WTC11 (cell line): ENCODE data around the gene STX17. TPM values are rescaled to one million over a fixed set of nuclear protein-coding genes. Genes with fewer than 3 reads are reported as not detected.
"Not testable (repeated sequence)": the region's sequence is repeated elsewhere in the genome, so short reads cannot be mapped to it uniquely, and the experiment has no call there.

ENCODE experiments used
- ATAC-seq: fragments of 200-7000 bp; cut with Tn5 transposase; 2 replicates; pipeline ENCODE4 v1.10.0; 2021; ENCODE audit warnings: mild to moderate bottlenecking, moderate library complexity
- CTCF ChIA-PET: fragments of 300-600 bp; sonication (Branson Sonifier 250); formaldehyde crosslinking; loops from one replicate; lab custom pipeline; 2021; ENCODE audit warnings: antibody characterized with exemption; lab: Charles Lee
- POLR2A ChIA-PET: fragments of 350-600 bp; sonication (Branson Sonifier 250); formaldehyde crosslinking; loops from one replicate; lab custom pipeline; 2021; ENCODE audit warnings: antibody characterized with exemption; lab: Charles Lee
- DNase-seq: peaks from one replicate; pipeline ENCODE4 v3.0.0; 2021; ENCODE audit warnings: low spot score
- H3K27ac Mint-ChIP-seq: 2 replicates; pipeline ENCODE4 v1.8.0; 2021; ENCODE audit warnings: mixed read lengths
- H3K27me3 Mint-ChIP-seq: 2 replicates; pipeline ENCODE4 v1.8.0; 2021; ENCODE audit warnings: low read depth, mild to moderate bottlenecking, moderate library complexity, mixed read lengths
- H3K36me3 Mint-ChIP-seq: 2 replicates; pipeline ENCODE4 v1.8.0; 2021; ENCODE audit warnings: mixed read lengths
- H3K4me1 Mint-ChIP-seq: 2 replicates; pipeline ENCODE4 v1.8.0; 2022; ENCODE audit warnings: mixed read lengths
- H3K4me3 Mint-ChIP-seq: 2 replicates; pipeline ENCODE4 v1.8.0; 2021; ENCODE audit warnings: mild to moderate bottlenecking, moderate library complexity, mixed read lengths
- H3K9me3 Mint-ChIP-seq: 2 replicates; pipeline ENCODE4 v1.8.0; 2021; ENCODE audit warnings: mixed read lengths
- ELF4 ChIP-seq: sonication (generic); formaldehyde crosslinking; IDR thresholded peaks from 2 replicates; pipeline ENCODE4 v1.8.1; 2022; ENCODE audit warnings: low read depth, mild to moderate bottlenecking, moderate library complexity, missing genetic modification reagents
- RELA ChIP-seq: sonication (generic); formaldehyde crosslinking; IDR thresholded peaks from 2 replicates; pipeline ENCODE4 v1.8.1; 2022; ENCODE audit warnings: missing genetic modification reagents, mild to moderate bottlenecking, borderline replicate concordance
- RORB ChIP-seq: fragments of 250-450 bp; sonication (Bioruptor Pico); IDR thresholded peaks from 2 replicates; pipeline ENCODE4 v1.9.0; 2021; ENCODE audit warnings: mild to moderate bottlenecking
- TEAD4 ChIP-seq: sonication (generic); formaldehyde crosslinking; IDR thresholded peaks from 2 replicates; pipeline ENCODE4 v1.8.0; 2022; ENCODE audit warnings: mild to moderate bottlenecking, missing genetic modification reagents
- ZNF232 ChIP-seq: sonication (generic); formaldehyde crosslinking; IDR thresholded peaks from 2 replicates; pipeline ENCODE4 v1.8.0; 2022; ENCODE audit warnings: mild to moderate bottlenecking, missing genetic modification reagents
- ZNF671 ChIP-seq: fragments of 250-450 bp; sonication (Bioruptor Pico); IDR thresholded peaks from 2 replicates; pipeline ENCODE4 v1.8.0; 2021; ENCODE audit warnings: mild to moderate bottlenecking
- total RNA-seq: library from RNA; stranded (reverse); gene quantifications from 3 replicates; pipeline ENCODE4 v1.2.3, GENCODE V29; 2021
- TF ChIP-seq, protein P1 (sequence below): sonication (generic); formaldehyde crosslinking; IDR thresholded peaks from 2 replicates; pipeline ENCODE4 v1.8.1; 2022; ENCODE audit warnings: mild to moderate bottlenecking, moderate library complexity, missing genetic modification reagents
- TF ChIP-seq, protein P2 (sequence below): sonication (generic); formaldehyde crosslinking; IDR thresholded peaks from 2 replicates; pipeline ENCODE4 v1.8.0; 2022; ENCODE audit warnings: mild to moderate bottlenecking, missing genetic modification reagents
- TF ChIP-seq, protein P3 (sequence below): fragments of 250-450 bp; sonication (Bioruptor Pico); IDR thresholded peaks from 2 replicates; pipeline ENCODE4 v1.9.0; 2021; ENCODE audit warnings: mild to moderate bottlenecking
- TF ChIP-seq, protein P4 (sequence below): fragments of 250-450 bp; sonication (Bioruptor Pico); IDR thresholded peaks from 2 replicates; pipeline ENCODE4 v1.9.0; 2021; ENCODE audit warnings: mild to moderate bottlenecking
- TF ChIP-seq, protein P5 (sequence below): sonication (generic); formaldehyde crosslinking; IDR thresholded peaks from 2 replicates; pipeline ENCODE4 v1.8.0; 2023; ENCODE audit warnings: mild to moderate bottlenecking, missing genetic modification reagents
- TF ChIP-seq, protein P6 (sequence below): sonication (generic); formaldehyde crosslinking; IDR thresholded peaks from 2 replicates; pipeline ENCODE4 v1.8.0; 2022; ENCODE audit warnings: mild to moderate bottlenecking, missing genetic modification reagents

Gene STX17
- total RNA-seq, 1 experiment from 2014 or later = 22.1 TPM

DNA sequence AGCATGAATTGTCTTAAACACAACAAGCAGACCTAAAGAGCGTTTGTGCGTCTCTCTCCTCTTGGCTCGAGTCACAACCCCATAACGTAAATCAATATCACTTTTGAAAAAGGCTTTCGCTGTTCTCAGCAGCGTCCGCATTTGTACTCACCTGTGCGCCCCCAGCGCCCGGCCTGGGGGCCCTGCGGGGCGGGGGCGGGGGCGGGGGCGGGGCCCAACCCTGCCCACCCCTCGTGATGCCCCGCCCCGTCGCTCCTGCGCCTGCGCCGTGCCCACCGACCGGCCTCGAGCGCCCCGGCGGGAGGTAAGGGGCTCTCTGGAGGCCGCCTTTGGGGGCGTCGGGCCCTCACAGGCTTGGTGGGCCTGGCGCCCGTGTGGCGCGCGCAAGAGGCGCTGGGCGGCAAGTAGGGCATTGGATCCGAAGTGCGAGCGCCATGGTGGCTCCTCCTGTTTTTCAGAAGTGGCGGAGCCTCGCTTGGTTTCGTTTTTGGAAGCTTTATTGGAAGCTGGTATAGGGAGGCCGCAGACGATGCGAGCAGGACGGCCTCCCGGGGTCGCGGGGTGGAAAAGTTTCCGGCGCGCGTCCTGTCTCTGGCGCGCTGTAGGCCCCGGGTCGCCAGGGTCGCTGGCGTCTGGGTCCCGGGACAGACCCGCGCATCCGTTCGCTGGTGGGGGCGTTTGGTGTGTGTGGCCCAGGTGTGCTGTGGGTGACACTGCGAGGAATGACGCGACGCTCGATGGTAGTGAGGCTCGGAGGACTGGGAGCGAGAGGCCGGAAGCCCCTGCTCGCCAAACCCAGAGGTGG lies at the start of gene STX17 (continued):
- TF ChIP-seq RELA (CRISPR knock-in tag) (no peak), TEAD4 (CRISPR knock-in tag) (no peak)
- TF ChIP-seq, protein P1, sequence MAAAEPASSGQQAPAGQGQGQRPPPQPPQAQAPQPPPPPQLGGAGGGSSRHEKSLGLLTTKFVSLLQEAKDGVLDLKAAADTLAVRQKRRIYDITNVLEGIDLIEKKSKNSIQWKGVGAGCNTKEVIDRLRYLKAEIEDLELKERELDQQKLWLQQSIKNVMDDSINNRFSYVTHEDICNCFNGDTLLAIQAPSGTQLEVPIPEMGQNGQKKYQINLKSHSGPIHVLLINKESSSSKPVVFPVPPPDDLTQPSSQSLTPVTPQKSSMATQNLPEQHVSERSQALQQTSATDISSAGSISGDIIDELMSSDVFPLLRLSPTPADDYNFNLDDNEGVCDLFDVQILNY (CRISPR knock-in tag) = peak; percentile 53; the same call in 1 of the 2 replicates
- TF ChIP-seq, protein P2, sequence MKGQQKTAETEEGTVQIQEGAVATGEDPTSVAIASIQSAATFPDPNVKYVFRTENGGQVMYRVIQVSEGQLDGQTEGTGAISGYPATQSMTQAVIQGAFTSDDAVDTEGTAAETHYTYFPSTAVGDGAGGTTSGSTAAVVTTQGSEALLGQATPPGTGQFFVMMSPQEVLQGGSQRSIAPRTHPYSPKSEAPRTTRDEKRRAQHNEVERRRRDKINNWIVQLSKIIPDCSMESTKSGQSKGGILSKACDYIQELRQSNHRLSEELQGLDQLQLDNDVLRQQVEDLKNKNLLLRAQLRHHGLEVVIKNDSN = 0 out of 2 replicates have a peak, but pooled peaks have one; percentile 38
- TF ChIP-seq, protein P3, sequence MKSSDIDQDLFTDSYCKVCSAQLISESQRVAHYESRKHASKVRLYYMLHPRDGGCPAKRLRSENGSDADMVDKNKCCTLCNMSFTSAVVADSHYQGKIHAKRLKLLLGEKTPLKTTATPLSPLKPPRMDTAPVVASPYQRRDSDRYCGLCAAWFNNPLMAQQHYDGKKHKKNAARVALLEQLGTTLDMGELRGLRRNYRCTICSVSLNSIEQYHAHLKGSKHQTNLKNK (CRISPR knock-in tag) = no peak
- TF ChIP-seq, protein P4, sequence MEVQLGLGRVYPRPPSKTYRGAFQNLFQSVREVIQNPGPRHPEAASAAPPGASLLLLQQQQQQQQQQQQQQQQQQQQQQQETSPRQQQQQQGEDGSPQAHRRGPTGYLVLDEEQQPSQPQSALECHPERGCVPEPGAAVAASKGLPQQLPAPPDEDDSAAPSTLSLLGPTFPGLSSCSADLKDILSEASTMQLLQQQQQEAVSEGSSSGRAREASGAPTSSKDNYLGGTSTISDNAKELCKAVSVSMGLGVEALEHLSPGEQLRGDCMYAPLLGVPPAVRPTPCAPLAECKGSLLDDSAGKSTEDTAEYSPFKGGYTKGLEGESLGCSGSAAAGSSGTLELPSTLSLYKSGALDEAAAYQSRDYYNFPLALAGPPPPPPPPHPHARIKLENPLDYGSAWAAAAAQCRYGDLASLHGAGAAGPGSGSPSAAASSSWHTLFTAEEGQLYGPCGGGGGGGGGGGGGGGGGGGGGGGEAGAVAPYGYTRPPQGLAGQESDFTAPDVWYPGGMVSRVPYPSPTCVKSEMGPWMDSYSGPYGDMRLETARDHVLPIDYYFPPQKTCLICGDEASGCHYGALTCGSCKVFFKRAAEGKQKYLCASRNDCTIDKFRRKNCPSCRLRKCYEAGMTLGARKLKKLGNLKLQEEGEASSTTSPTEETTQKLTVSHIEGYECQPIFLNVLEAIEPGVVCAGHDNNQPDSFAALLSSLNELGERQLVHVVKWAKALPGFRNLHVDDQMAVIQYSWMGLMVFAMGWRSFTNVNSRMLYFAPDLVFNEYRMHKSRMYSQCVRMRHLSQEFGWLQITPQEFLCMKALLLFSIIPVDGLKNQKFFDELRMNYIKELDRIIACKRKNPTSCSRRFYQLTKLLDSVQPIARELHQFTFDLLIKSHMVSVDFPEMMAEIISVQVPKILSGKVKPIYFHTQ (CRISPR knock-in tag) = no peak
- TF ChIP-seq, protein P5, sequence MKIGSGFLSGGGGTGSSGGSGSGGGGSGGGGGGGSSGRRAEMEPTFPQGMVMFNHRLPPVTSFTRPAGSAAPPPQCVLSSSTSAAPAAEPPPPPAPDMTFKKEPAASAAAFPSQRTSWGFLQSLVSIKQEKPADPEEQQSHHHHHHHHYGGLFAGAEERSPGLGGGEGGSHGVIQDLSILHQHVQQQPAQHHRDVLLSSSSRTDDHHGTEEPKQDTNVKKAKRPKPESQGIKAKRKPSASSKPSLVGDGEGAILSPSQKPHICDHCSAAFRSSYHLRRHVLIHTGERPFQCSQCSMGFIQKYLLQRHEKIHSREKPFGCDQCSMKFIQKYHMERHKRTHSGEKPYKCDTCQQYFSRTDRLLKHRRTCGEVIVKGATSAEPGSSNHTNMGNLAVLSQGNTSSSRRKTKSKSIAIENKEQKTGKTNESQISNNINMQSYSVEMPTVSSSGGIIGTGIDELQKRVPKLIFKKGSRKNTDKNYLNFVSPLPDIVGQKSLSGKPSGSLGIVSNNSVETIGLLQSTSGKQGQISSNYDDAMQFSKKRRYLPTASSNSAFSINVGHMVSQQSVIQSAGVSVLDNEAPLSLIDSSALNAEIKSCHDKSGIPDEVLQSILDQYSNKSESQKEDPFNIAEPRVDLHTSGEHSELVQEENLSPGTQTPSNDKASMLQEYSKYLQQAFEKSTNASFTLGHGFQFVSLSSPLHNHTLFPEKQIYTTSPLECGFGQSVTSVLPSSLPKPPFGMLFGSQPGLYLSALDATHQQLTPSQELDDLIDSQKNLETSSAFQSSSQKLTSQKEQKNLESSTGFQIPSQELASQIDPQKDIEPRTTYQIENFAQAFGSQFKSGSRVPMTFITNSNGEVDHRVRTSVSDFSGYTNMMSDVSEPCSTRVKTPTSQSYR (CRISPR knock-in tag) = no peak
- TF ChIP-seq, all 79 proteins: peak for 13

DNA sequence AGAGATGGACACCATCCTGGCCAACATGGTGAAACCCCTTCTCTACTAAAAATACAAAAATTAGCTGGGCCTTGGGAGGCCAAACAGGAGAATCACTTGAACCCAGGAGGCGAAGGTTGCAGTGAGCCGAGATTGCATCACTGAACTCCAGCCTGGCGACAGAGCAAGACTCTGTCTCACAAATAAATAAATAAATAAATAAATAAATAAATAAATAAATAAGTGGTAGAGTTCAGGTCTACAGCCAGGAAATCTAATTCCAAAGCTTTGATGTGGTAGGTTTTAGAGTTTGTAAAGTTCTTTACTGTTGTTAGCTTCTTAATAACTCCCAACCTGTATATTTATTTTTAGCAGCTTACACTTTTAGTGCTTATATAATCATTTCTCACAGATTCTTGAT lies 48.9 kb upstream of the STX17 start:
- H3K4me1 Mint-ChIP-seq, H3K36me3 Mint-ChIP-seq, POLR2A ChIA-PET, H3K9me3 Mint-ChIP-seq, H3K27me3 Mint-ChIP-seq, DNase-seq, H3K27ac Mint-ChIP-seq, ATAC-seq, H3K4me3 Mint-ChIP-seq: not testable (repeated sequence)
- CTCF ChIA-PET = interaction anchor here (0.6 kb wide), 1 partner anchor 12 kb away, joined by 3 read pairs; no protein-coding TSS in a partner anchor

DNA sequence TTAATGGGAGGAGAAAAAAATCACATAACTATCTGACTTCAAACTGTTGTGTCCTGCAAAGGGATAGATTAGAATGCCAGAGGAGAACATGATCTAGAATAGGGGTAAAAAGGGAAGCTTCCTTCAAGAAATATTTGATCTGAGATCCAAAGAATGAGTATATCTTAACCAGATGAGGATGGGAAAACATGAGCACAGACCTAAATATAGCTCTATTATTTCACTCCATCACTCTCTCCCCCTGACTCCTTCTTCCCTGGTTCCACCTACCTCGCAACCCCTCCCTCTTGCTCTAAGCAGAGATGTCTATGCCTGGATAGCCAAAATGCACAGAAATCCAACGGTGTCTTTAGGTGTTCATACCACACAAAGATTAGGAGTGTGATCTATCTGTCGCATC lies 48.4 kb upstream of the STX17 start:
- no peaks in the 10 kb centered on the region for H3K36me3 Mint-ChIP-seq

More for the DNA sequence above, 48.4 kb upstream of the STX17 start:
- no peak overlapping the region for H3K27ac Mint-ChIP-seq
- no peaks in the 10 kb centered on the region for H3K27me3 Mint-ChIP-seq
- no peaks in the 10 kb centered on the region for H3K9me3 Mint-ChIP-seq
- CTCF ChIA-PET = interaction anchor here (0.6 kb wide), 1 partner anchor 12 kb away, joined by 3 read pairs; no protein-coding TSS in a partner anchor
- ATAC-seq (no peak), DNase-seq (no peak)
- peaks cover 13% of the 10 kb centered on the region for H3K4me1 Mint-ChIP-seq
- no peak overlapping the region for H3K4me3 Mint-ChIP-seq
- POLR2A ChIA-PET = no interaction called here
- TF ChIP-seq ZNF671 (CRISPR knock-in tag) (no peak), ELF4 (CRISPR knock-in tag) (no peak), RORB (no peak), ZNF232 (no peak)
- TF ChIP-seq, protein P4 (CRISPR knock-in tag) = no peak
- TF ChIP-seq, protein P6, sequence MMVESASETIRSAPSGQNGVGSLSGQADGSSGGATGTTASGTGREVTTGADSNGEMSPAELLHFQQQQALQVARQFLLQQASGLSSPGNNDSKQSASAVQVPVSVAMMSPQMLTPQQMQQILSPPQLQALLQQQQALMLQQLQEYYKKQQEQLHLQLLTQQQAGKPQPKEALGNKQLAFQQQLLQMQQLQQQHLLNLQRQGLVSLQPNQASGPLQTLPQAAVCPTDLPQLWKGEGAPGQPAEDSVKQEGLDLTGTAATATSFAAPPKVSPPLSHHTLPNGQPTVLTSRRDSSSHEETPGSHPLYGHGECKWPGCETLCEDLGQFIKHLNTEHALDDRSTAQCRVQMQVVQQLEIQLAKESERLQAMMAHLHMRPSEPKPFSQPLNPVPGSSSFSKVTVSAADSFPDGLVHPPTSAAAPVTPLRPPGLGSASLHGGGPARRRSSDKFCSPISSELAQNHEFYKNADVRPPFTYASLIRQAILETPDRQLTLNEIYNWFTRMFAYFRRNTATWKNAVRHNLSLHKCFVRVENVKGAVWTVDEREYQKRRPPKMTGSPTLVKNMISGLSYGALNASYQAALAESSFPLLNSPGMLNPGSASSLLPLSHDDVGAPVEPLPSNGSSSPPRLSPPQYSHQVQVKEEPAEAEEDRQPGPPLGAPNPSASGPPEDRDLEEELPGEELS (CRISPR knock-in tag) = no peak
